Liver (tissue), 3 donors: ENCODE measurements around the gene COL24A1.

Source experiments
- EGR1 ChIP-seq, 2 donors: IDR thresholded peaks; 2 replicates each; pipeline ENCODE4 v1.6.1; 2016 to 2018; ENCODE audit warnings: antibody characterized with exemption in 2 of 2, low read depth in 2 of 2
- GABPA ChIP-seq, 2 donors: IDR thresholded peaks in 1 of 2; conservative IDR thresholded peaks in 1 of 2; 2 replicates each; pipeline ENCODE4 v1.6.1; 2016; ENCODE audit warnings: antibody characterized with exemption in 2 of 2, mild to moderate bottlenecking in 1 of 2, moderate library complexity in 1 of 2
- HNF4A ChIP-seq, 2 donors: conservative IDR thresholded peaks; 2 replicates each; pipeline ENCODE4 v1.6.1; 2016; ENCODE audit warnings: antibody characterized with exemption in 2 of 2, mild to moderate bottlenecking in 2 of 2
- JUND ChIP-seq, 2 donors: IDR thresholded peaks; 2 replicates each; pipeline ENCODE4 v1.6.1; 2016; ENCODE audit warnings: antibody characterized with exemption in 2 of 2
- RAD21 ChIP-seq, 2 donors: IDR thresholded peaks; 2 replicates each; pipeline ENCODE4 v1.6.1; 2016; ENCODE audit warnings: antibody characterized with exemption in 2 of 2, mild to moderate bottlenecking in 2 of 2
- SP1 ChIP-seq: IDR thresholded peaks from 2 replicates; pipeline ENCODE4 v1.6.1; 2018; ENCODE audit warnings: antibody characterized with exemption, mild to moderate bottlenecking
- TAF1 ChIP-seq: conservative IDR thresholded peaks from 2 replicates; pipeline ENCODE4 v1.6.1; 2016; ENCODE audit warnings: antibody characterized with exemption, mild to moderate bottlenecking
- TF ChIP-seq, protein P1 (sequence below): IDR thresholded peaks from 2 replicates; pipeline ENCODE4 v1.6.1; 2016; ENCODE audit warnings: antibody characterized with exemption
- TF ChIP-seq, protein P2 (sequence below): IDR thresholded peaks from 2 replicates; pipeline ENCODE4 v1.6.1; 2016; ENCODE audit warnings: antibody characterized with exemption, mild to moderate bottlenecking
- TF ChIP-seq, protein P3 (sequence below): fragments of 150-350 bp; IDR thresholded peaks from 2 replicates; pipeline ENCODE4 v1.5.1; 2017; ENCODE audit warnings: improper control_type of control experiment, low read depth, low read length; ENCODE audit not compliant: missing input control
- TF ChIP-seq, protein P4 (sequence below): IDR thresholded peaks from 2 replicates; pipeline ENCODE4 v1.6.1; 2016; ENCODE audit warnings: antibody characterized with exemption
- donor health status: healthy.
- donor health status: healthy.

DNA sequence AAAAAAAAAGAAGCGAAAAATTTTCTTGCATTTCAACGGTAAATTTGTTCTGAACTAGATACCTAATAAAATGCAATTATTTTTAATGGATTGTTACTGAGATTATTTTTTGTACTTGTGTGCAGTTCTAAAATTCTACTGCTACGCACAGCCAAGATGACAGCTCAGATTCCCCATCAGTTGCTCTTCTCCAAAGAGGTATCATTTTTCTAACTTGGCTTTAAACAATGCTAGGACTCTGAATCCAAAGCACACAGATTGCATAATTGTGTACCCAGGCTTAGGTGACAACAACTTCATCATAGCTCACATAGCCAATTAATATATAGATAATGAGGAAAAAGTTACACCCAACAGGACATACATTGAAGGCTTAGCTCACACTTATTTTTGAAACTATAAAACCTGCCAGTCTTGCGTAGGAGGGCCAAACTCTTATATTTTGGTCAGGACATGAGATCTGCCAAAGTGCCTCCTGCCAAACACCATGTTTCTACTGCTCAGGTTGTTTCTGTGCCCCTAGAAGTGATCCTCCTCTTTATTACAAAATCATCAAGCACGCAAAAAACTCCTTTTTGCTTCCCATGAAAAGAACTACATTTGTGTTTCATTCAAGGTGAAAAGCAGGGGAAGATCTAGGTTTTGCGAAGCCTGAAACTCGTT, 437.8 kb downstream of the COL24A1 start:
- TF ChIP-seq, protein P1, sequence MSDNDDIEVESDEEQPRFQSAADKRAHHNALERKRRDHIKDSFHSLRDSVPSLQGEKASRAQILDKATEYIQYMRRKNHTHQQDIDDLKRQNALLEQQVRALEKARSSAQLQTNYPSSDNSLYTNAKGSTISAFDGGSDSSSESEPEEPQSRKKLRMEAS, result no peak
- no peak for TF ChIP-seq TAF1
- TF ChIP-seq, protein P2, sequence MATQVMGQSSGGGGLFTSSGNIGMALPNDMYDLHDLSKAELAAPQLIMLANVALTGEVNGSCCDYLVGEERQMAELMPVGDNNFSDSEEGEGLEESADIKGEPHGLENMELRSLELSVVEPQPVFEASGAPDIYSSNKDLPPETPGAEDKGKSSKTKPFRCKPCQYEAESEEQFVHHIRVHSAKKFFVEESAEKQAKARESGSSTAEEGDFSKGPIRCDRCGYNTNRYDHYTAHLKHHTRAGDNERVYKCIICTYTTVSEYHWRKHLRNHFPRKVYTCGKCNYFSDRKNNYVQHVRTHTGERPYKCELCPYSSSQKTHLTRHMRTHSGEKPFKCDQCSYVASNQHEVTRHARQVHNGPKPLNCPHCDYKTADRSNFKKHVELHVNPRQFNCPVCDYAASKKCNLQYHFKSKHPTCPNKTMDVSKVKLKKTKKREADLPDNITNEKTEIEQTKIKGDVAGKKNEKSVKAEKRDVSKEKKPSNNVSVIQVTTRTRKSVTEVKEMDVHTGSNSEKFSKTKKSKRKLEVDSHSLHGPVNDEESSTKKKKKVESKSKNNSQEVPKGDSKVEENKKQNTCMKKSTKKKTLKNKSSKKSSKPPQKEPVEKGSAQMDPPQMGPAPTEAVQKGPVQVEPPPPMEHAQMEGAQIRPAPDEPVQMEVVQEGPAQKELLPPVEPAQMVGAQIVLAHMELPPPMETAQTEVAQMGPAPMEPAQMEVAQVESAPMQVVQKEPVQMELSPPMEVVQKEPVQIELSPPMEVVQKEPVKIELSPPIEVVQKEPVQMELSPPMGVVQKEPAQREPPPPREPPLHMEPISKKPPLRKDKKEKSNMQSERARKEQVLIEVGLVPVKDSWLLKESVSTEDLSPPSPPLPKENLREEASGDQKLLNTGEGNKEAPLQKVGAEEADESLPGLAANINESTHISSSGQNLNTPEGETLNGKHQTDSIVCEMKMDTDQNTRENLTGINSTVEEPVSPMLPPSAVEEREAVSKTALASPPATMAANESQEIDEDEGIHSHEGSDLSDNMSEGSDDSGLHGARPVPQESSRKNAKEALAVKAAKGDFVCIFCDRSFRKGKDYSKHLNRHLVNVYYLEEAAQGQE, result no peak
- TF ChIP-seq, protein P3, sequence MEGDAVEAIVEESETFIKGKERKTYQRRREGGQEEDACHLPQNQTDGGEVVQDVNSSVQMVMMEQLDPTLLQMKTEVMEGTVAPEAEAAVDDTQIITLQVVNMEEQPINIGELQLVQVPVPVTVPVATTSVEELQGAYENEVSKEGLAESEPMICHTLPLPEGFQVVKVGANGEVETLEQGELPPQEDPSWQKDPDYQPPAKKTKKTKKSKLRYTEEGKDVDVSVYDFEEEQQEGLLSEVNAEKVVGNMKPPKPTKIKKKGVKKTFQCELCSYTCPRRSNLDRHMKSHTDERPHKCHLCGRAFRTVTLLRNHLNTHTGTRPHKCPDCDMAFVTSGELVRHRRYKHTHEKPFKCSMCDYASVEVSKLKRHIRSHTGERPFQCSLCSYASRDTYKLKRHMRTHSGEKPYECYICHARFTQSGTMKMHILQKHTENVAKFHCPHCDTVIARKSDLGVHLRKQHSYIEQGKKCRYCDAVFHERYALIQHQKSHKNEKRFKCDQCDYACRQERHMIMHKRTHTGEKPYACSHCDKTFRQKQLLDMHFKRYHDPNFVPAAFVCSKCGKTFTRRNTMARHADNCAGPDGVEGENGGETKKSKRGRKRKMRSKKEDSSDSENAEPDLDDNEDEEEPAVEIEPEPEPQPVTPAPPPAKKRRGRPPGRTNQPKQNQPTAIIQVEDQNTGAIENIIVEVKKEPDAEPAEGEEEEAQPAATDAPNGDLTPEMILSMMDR, result no peak
- TF ChIP-seq GABPA (IDR thresholded peaks at IDR 0.05 in 1 of 2, conservative IDR thresholded peaks at IDR 0.05 in 1 of 2), result no peak
- no peak for TF ChIP-seq JUND (IDR thresholded peaks at IDR 0.05)
- no peak for TF ChIP-seq EGR1 (IDR thresholded peaks at IDR 0.05; ENCODE audit: low read depth in 2 of 2)
- no peak for TF ChIP-seq RAD21 (IDR thresholded peaks at IDR 0.05)
- TF ChIP-seq, protein P4, sequence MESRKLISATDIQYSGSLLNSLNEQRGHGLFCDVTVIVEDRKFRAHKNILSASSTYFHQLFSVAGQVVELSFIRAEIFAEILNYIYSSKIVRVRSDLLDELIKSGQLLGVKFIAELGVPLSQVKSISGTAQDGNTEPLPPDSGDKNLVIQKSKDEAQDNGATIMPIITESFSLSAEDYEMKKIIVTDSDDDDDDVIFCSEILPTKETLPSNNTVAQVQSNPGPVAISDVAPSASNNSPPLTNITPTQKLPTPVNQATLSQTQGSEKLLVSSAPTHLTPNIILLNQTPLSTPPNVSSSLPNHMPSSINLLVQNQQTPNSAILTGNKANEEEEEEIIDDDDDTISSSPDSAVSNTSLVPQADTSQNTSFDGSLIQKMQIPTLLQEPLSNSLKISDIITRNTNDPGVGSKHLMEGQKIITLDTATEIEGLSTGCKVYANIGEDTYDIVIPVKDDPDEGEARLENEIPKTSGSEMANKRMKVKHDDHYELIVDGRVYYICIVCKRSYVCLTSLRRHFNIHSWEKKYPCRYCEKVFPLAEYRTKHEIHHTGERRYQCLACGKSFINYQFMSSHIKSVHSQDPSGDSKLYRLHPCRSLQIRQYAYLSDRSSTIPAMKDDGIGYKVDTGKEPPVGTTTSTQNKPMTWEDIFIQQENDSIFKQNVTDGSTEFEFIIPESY, result no peak
- TF ChIP-seq SP1, result no peak
- no peak for TF ChIP-seq HNF4A (conservative IDR thresholded peaks at IDR 0.05)
